HG03575 (cell line): ENCODE measurements around the gene ANKS3.

Experiments used
- ATAC-seq: cut with Tn5 transposase; IDR thresholded peaks from one replicate; pipeline ENCODE4 v1.9.1; 2021; ENCODE audit not compliant: unreplicated experiment, insufficient number of reproducible peaks, low FRiP score; ENCODE audit errors: extremely low read depth

ANKS3 gene

GRCh38 chr16:4689864-4690704, 44.0 kb downstream of the ANKS3 start:
- no peak for ATAC-seq

GRCh38 chr16:4689091-4689671, 44.9 kb downstream of the ANKS3 start:
- ATAC-seq = no peak

GRCh38 chr16:4688674-4689045, 45.4 kb downstream of the ANKS3 start:
- no peak for ATAC-seq

GRCh38 chr16:4687946-4688673, 46.0 kb downstream of the ANKS3 start:
- ATAC-seq = no peak

- no peak for ATAC-seq
Measured at GRCh38 chr16:4687416-4687815, 46.7 kb downstream of the ANKS3 start.

GRCh38 chr16:4686497-4687210, 47.4 kb downstream of the ANKS3 start:
- no peak for ATAC-seq

GRCh38 chr16:4685776-4686496, 48.1 kb downstream of the ANKS3 start:
- no peak for ATAC-seq

- ATAC-seq = no peak
Measured at GRCh38 chr16:4685292-4685691, 48.8 kb downstream of the ANKS3 start.

GRCh38 chr16:4684763-4685162, 49.3 kb downstream of the ANKS3 start:
- ATAC-seq = no peak

- ATAC-seq = no peak
Measured at GRCh38 chr16:4684058-4684715, 49.9 kb downstream of the ANKS3 start.

GRCh38 chr16:4683255-4684057, 50.6 kb downstream of the ANKS3 start:
- no peak for ATAC-seq

- no peak for ATAC-seq
Measured at GRCh38 chr16:4682616-4683254, 51.3 kb downstream of the ANKS3 start.

GRCh38 chr16:4682084-4682591, 51.9 kb downstream of the ANKS3 start:
- ATAC-seq = no peak

- ATAC-seq = no peak
Measured at GRCh38 chr16:4681471-4682083, 52.5 kb downstream of the ANKS3 start.

GRCh38 chr16:4680673-4681470, 53.2 kb downstream of the ANKS3 start:
- ATAC-seq = no peak
